DMS114 treated with DMSO at 0.1 percent for 48 hours (cell line): ENCODE measurements around the gene VSX2.
A peak's percentile ranks its signal among the peaks of the same experiment; 100 is the strongest.
"Not testable (repeated sequence)": the region's sequence is repeated elsewhere in the genome, so short reads cannot be mapped to it uniquely, and the experiment has no call there.

Experiments used
- DNase-seq: peaks from one replicate; lab custom pipeline; 2025; ENCODE audit not compliant: unreplicated experiment; lab: John Stamatoyannopoulos, UW

The VSX2 gene

GRCh38 chr14:74258764-74259035, 19.5 kb downstream of the VSX2 start:
- no peak for DNase-seq

DNA sequence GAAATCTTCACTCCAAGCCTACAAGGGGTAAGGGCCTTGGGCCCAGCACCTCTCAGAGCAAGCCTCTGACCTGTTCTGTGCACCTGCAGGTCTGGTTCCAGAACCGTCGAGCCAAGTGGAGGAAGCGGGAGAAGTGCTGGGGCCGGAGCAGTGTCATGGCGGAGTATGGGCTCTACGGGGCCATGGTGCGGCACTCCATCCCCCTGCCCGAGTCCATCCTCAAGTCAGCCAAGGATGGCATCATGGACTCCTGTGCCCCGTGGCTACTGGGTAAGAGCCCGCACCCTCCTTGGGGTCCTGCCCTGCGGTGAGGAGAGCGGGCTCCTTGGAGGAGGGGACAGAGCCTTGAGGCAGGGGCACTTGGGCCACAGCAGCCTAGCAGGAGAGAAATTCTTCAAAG, 20.3 kb downstream of the VSX2 start:
- no peak for DNase-seq

- DNase-seq, result no peak
These were observed 21.4 kb downstream of the VSX2 start for GRCh38 chr14:74260525-74261233.

DNA sequence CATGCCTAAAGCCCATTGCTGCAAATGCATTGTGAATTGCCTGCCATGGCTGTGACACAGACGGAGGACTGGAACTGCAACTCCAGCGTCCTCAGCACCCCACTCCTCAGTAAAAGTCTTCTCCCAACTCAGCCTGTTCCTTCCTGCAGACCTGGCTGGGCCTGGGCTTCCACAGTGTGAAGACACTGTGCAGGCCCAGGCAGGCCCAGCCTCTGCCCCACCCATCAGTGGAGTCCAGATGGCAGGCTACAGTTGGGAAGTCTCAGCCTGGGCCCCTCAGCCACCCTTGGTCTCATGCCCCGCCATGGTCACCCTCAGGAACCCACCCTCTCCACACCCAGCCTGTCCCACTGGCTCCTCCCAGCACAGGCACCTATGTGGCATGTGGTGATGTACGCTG, 22.0 kb downstream of the VSX2 start:
- no peak for DNase-seq

DNA sequence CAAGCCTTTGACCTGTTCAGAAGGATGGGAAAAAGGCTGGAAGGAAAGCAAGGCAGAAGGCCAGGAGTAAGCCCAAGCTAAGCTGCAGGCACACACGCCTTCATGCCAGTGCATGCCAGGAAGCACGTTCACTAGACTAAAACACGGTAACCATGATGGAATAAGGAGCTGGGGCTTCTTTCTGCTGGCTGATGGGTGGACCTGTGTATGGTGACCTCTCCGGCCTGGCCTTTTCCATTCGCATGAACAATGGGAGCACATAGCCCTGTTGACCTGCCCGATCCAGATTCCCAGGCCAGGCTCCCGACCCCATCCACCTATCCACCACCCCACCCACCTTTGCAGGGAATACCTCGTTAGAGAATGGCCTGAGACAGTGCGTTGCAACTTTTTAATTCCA, 22.8 kb downstream of the VSX2 start:
- no peak for DNase-seq

DNA sequence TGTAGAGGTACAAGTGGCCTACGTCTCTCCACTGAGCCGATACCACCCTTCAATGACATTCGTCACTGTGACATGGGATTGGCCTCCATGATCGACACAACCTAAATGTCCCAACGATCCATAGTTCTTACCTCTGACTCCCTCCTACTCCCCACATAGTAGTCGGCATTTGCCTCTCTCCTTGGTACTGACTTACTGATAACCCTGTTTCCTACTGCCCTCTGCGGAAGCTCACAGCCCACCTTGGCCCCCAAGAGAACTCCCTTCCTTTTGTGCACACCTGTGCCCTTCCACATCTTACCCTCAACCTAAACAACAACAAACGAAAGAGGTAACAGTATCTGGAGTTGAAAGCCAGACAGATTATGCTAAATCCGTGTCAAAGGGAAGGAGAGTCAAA, 23.9 kb downstream of the VSX2 start:
- no peak for DNase-seq

GRCh38 chr14:74263921-74264320, 24.7 kb downstream of the VSX2 start:
- no peak for DNase-seq

DNA sequence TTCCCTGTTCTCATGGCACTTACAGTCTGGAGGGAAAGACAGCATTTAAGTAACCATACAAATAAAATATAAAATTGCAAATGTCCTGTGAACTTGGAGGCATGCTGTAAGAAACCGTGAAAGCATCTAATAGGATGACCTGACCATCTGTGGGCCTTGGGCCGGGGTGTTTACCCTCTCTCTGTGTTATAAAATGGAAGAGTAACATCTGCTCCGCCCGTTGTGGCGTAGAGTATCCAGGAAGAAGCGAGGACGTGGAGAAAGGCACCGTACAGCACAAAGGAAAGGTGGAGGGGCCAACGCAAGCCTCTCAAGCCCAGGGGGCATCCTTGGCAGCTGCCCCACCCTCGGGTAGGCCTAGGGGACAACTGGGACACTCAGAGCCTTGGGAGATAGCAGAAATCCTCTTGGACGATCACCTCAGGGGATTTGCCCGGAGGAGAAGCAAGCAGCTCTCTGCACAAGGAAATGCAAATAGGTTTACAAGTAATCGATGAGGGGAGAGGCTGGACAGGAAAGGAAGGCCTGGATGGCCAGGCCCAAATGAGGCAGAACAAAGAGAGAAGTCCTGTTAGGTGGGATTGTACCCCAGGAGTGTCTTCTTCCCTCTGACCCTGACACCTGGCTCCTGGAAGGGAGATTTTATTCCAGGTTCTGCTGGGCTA, 26.2 kb downstream of the VSX2 start:
- DNase-seq, result no peak

DNA sequence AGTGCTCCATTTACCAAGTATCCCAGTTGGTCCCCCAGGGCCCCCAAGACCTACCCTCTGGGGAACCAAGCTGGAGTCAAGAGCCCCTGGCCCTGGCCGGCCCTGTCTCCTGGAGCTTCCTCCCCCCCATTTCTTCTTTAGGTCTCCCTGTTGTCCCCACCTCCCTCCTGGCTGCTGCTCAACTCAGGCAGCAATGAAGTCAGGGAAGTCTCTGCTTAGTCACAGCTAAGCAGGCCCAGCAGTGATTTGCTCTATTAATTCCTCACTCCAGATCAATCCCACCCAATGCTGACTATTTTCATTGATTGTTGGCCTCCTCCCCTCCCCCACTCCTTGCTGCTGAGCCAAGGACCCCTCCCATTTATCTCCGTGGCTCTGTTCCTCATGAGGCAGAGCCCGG, 28.3 kb downstream of the VSX2 start:
- DNase-seq, result no peak

DNA sequence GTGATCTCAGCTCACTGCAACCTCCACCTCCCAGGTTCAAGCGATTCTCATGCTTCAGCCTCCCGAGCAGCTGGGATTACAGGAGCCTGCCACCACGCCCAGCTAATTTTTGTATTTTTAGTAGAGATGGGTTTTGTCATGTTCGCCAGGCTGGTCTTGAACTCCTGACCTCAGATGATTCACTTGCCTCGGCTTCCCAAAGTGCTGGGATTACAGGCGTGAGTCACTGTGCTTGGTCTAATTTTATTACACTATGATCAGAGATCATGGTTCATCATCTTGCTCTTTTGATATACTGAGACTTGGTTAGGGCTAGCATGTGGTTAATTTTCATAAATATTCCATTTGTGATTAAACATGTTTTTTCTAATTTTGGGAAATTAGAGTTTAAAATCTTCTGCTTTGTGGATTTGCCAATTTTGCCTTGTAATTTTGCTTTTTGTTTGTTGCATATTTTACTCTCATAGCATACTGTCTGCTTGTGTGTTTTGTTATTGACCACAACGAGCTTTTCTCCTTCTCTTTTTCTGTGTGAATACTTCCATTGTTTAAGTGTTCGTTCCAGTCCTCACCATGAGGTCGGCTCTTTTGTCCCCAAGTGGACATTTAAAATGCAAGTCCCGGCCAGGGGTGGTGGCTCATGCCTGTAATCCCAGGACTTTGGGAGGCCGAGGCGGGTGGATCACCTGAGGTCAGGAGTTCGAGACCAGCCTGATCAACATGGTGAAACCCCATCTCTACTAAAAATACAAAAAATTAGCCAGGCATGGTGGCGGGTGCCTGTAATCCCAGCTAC, 31.3 kb downstream of the VSX2 start:
- not testable (repeated sequence) for DNase-seq

DNA sequence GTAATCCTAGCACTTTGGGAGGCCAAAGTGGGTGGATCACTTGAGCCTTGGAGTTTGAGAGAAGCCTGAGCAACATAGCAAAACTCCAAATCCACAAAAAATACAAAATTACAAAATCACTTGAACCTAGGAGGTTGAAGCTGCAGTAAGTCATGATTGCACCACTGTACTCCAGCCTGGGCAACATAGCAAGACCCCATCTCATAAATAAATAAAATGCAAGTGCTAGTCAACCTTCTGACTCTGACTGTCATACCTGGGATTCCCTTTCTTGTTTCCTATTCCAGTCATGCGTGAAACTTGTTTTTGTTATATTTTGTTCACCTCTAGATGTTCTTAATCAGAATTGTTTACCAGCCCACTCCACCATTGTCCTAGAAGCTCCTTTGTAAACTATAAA, 32.1 kb downstream of the VSX2 start:
- no peak for DNase-seq

- DNase-seq, result no peak
These were observed 36.1 kb downstream of the VSX2 start for GRCh38 chr14:74275241-74275841.

DNA sequence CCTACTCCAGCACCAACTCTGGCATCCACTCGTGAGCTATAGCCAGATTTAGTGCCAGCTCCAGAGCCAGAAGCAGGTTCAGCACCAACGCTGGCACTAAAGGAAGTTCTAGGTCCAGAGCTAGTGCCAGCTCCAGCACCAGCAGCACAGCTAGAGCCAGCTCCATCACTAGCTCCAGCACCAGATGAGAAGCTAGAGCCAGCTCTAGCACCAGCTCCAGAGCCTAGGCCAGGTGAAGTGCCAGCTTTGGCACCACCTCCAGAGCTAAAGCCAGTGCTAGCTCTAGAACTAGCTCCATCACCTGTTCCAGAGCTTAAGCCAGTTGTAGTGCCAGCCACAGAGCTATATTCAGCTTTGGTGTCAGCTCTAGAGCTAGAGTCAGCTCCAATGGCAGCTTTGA, 38.8 kb downstream of the VSX2 start:
- no peak for DNase-seq

- no peak for DNase-seq
These were observed 41.8 kb downstream of the VSX2 start for GRCh38 chr14:74281069-74281468.

GRCh38 chr14:74286736-74287135, 47.5 kb downstream of the VSX2 start:
- DNase-seq, result no peak

GRCh38 chr14:74289801-74290200, 50.6 kb downstream of the VSX2 start:
- no peak for DNase-seq

DNA sequence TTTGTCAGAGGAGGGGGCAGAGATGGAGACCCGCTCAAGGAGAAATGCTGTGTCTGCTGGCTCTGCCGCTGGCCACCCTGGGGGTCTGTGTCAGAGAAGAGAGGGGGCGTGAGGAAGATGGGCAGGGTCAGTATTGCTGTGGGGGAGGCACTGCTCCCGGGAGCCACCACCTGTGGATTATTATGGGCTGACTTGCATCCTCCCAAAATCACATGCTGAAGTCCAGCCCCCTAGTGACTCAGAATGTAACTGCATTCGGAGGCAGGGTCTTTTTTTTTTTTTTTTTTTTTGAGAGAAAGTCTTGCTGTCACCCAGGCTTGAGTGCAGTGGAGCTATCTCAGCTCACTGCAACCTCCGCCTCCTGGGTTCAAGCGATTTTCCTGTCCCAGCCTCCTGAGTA, 51.2 kb downstream of the VSX2 start:
- peak; percentile 9 for DNase-seq

GRCh38 chr14:74292061-74292460, 52.8 kb downstream of the VSX2 start:
- DNase-seq, result no peak

- DNase-seq, result no peak
These were observed 54.4 kb downstream of the VSX2 start for GRCh38 chr14:74293606-74294005.

GRCh38 chr14:74296037-74296467, 56.8 kb downstream of the VSX2 start:
- no peak for DNase-seq

- no peak for DNase-seq
These were observed 58.7 kb downstream of the VSX2 start for GRCh38 chr14:74297986-74298385.

DNA sequence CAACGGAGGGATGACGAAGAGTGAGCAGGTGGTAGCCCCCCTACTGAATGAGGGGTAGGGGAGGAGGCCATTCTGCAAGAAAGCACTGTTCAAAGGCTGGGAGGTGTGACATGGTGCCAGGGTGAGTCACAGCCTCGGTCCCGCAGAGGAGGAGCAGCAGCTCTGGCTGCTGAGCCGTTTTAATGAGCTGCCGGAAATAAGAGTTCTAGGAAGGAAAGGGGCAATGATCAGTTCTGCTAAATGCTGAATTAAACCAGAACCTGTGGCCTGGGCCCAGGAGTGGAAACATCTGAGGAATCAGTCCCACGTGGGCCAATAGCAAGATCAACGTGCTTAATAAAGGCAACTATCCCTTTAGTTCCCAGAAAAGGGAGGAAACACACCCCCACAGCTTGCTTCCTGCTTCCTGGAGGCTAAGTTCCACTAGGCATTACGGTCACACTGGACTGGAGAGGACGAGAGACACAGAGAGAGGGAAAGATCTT, 59.9 kb downstream of the VSX2 start:
- DNase-seq, result no peak
